GM18511 (cell line): ENCODE measurements around the gene NEU2.
A peak's percentile ranks its signal among the peaks of the same experiment; 100 is the strongest.

ENCODE experiments used
- ATAC-seq: cut with Tn5 transposase; IDR thresholded peaks from one replicate; pipeline ENCODE4 v1.9.1; 2021; ENCODE audit warnings: mild to moderate bottlenecking, moderate library complexity; ENCODE audit not compliant: unreplicated experiment

NEU2 gene

GRCh38 chr2:233075141-233075965 is 42.9 kb downstream of the NEU2 start:
- ATAC-seq = peak; percentile 42

- ATAC-seq = peak; percentile 69
These were observed 43.5 kb downstream of the NEU2 start for GRCh38 chr2:233075966-233076339.

- no peak for ATAC-seq
These were observed 44.3 kb downstream of the NEU2 start for GRCh38 chr2:233076749-233077148.

GRCh38 chr2:233079473-233079877 is 47.0 kb downstream of the NEU2 start:
- peak; percentile 44 for ATAC-seq

GRCh38 chr2:233079953-233080835 is 47.7 kb downstream of the NEU2 start:
- no peak for ATAC-seq

GRCh38 chr2:233080836-233081229 is 48.4 kb downstream of the NEU2 start:
- no peak for ATAC-seq

- ATAC-seq = peak; percentile 20
These were observed 48.8 kb downstream of the NEU2 start for GRCh38 chr2:233081232-233081730.

- ATAC-seq = peak; percentile 8
These were observed 49.3 kb downstream of the NEU2 start for GRCh38 chr2:233081731-233082221.

GRCh38 chr2:233082222-233082930 is 49.9 kb downstream of the NEU2 start:
- peak; percentile 54 for ATAC-seq

- ATAC-seq = no peak
These were observed 50.7 kb downstream of the NEU2 start for GRCh38 chr2:233082931-233083755.

- ATAC-seq = no peak
These were observed 51.3 kb downstream of the NEU2 start for GRCh38 chr2:233083782-233084181.

GRCh38 chr2:233084488-233084887 is 52.0 kb downstream of the NEU2 start:
- ATAC-seq = peak; percentile 22
